NCI-H1105 treated with DMSO at 0.1 percent for 48 hours (cell line): ENCODE measurements around the gene SENP8.

Experiments
- DNase-seq: peaks from one replicate; lab custom pipeline; 2025; lab: John Stamatoyannopoulos, UW

Gene SENP8

GRCh38 chr15:72175186-72176044 lies 57.2 kb downstream of the SENP8 start:
- DNase-seq: no peak

- no peak for DNase-seq
These were observed 58.0 kb downstream of the SENP8 start for GRCh38 chr15:72176159-72176558.

GRCh38 chr15:72176743-72177142 lies 58.5 kb downstream of the SENP8 start:
- DNase-seq: no peak

GRCh38 chr15:72178976-72179585 lies 60.9 kb downstream of the SENP8 start:
- no peak for DNase-seq

- no peak for DNase-seq
These were observed 61.9 kb downstream of the SENP8 start for GRCh38 chr15:72179950-72180581.

- no peak for DNase-seq
These were observed 62.6 kb downstream of the SENP8 start for GRCh38 chr15:72180761-72181324.

GRCh38 chr15:72182244-72182643 lies 64.0 kb downstream of the SENP8 start:
- DNase-seq: no peak

GRCh38 chr15:72182673-72183072 lies 64.5 kb downstream of the SENP8 start:
- DNase-seq: no peak

GRCh38 chr15:72183781-72184164 lies 65.6 kb downstream of the SENP8 start:
- DNase-seq: no peak

- DNase-seq: no peak
These were observed 66.1 kb downstream of the SENP8 start for GRCh38 chr15:72184165-72184811.

- DNase-seq: no peak
These were observed 71.2 kb downstream of the SENP8 start for GRCh38 chr15:72189250-72189902.

GRCh38 chr15:72192416-72192815 lies 74.2 kb downstream of the SENP8 start:
- DNase-seq: no peak
